A204.1 (cell line): ENCODE measurements around the gene CLDN17.

ENCODE experiments used
- FAIRE-seq: peaks from 2 replicates; lab custom pipeline; 2012; peaks lifted over from hg19 to GRCh38; lab: Jason Lieb, UNC

CLDN17 gene

DNA sequence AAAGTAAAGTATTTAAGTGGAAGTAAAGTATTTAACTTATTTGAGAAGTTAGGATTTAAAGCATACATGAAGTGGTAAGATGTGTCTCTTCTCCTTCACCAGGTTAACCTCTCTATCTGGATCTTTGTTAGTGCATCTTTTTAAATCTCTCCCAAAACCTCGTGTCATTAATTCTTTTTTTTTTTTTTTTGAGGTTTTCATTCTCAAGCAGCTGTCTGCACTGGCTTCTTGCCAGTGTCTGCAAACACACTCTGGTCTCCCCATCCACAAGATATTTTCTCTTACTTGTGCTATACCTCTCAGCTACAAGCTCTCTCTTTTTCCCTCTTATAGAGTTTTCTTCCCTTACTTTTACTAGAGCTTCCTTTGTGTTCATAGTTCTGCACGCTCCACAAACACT is 49.0 kb downstream of the CLDN17 start:
- FAIRE-seq = no peak

DNA sequence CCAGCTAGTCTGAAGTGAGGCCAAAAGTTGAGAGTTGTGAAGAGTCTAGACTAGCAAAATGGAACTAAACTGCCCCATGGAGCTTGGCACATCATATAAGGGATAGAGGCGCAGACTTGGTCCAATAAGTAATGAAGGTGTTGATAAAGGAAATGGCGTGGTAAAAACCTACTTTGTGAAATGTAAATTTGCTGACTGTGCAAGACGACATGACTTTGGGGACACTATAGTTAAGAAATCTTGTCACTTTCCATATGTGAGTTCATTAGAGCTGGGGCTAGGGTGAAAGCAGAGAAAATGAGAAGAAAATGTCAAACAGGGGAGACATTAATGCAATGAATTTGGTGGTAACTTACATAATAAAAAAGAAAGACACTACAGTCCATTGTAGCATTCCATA is 50.1 kb downstream of the CLDN17 start:
- no peak for FAIRE-seq
